Dedifferentiated amniotic fluid mesenchymal stem cell (primary cell): ENCODE results near the gene SLCO2B1.

Experiments
- DNase-seq: peaks from one replicate; pipeline ENCODE4 v3.0.0-alpha.2; 2016; ENCODE audit errors: extremely low spot score

SLCO2B1 gene

GRCh38 chr11:75193271-75193670 lies 42.4 kb downstream of the SLCO2B1 start:
- no peak for DNase-seq

DNA sequence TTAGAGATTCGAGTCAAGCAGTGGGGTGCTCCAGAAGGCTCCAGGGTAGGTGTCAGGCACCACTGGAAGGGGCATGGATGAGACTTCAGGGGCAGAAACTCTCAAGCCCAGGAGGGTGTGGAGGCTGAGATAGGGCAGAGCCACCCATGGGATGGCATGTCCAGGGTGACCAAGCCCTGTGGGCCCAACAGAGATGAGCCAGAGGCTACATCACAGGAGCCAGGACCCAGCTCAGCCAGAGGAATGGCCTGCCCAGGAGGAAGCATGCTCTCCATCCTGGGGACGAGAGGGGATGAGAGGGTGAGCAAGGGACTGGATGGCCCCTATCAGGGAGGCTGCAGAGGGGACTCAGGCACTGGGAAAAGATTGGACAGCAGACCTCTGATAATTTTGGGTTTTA lies 42.8 kb downstream of the SLCO2B1 start:
- DNase-seq = no peak

DNA sequence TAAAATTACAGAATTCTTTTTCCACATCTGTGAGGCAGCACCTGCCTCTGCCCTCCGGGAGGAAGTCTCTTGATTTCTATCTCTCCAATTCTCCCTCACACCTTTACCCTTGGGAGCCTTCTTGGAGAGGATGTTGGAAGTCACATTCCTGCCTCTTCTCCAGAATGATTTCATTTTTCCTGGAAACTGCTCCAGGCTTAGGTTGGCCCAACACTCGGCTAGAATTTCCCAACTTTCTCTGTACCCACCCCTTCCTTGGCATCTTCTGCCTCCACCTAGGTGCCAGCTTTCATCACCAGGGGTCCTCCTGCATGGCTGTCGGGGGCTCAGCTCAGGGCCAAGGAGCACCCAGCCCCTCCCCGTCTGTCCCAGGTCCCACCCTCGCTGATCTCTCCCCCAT lies 43.2 kb downstream of the SLCO2B1 start:
- DNase-seq = no peak

DNA sequence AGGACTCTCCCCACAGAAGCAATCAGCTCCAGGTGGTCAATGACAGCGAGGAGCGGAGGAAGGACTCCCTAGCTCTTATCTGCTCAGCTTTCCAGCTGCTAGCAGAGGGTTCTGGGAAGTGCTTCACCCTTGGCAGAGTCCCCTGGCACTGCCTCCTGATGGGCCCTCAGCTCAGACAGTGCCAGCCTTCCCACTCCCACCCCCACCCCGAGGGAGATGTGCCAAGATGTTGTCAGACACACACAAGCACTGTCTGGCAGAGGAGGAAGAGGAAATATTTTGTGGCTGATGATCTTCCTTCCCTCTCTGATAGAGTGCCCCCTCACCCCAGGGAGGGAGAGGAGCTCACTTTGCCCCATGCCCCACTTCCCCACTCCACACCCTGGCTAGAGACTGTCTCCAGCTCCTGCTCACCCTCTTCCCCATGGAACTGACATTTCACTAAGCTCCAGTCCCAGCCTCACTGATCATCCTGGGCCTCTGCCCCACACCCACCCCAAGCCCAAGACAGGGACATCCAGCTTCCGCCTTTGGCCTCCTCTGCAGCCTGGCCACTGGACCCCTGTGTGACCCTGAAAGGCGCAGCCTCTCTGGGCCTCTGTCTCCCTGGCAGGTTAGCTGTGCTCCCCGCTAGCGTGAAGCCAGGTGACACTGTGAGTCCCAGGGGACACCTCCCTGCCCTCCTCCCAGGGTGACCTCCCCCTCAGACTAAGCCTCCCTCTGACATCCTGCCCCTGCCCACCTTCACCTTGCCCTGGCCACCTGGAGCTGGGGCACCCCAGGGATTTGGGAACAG lies 44.5 kb downstream of the SLCO2B1 start:
- no peak for DNase-seq

GRCh38 chr11:75196426-75196825 lies 45.5 kb downstream of the SLCO2B1 start:
- no peak for DNase-seq

DNA sequence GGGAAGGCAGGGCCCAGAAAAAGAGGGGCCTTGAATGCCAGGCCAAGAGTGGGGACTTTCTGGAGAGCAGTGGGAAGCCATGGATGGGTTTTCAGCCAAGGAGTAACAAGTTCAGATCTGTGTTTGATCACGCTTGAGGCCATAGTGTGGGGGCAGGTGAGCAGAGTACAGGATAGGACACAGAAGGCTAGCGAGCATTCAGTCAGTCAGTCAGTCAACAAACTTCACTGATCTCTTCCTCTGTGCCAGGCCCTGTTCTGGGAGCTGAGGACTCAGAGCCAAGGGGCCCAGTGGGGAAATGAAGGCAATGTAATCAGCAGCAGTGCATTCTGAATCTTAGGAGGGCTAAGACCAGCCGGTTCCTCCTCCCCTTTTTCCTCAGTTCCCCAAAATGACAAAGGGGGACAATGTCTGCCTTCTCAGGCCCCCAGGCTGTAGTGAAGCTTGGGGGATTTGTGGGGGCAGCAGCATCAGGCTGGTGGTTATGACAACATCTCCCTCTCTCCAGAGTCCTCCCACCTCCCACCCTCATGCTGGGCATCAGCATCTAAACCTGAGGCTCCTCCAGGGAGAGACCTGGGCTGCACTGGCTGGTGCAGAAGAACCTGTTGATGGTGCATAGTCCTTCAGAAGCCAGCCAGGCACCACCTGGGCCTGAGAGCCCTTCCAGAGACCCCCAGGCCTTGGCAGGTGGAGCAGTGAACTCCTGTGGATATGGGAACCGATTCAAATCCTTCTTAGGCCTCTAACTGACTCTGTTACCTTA lies 46.8 kb downstream of the SLCO2B1 start:
- no peak for DNase-seq

- no peak for DNase-seq
These were observed 47.5 kb downstream of the SLCO2B1 start for GRCh38 chr11:75198278-75198973.

DNA sequence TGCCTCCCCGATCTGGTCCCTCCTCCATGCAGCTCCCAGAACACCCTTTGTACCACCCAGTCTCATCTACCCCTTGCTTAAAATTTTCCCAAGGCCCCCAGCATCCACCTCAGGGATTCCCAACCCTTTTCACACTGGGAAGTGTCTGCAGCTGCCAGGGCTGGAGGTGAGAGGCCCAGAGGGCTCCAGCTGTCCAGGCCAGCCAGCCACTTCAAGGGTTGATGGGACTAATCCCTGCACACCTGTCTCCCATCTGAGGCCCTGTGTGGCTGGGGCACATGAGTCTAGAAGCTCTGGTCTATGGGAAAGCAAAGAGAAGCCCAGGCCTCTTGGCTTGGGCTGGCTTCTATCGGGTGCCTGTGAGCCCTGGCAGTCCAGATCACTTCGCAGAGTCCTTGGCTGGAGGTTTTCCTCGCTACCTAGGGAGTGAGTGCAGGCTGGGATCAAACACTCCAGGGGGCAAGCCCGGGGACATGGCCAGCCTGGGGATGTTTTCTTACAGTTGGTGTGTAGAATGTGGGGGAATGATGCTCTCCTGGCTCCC lies 48.6 kb downstream of the SLCO2B1 start:
- no peak for DNase-seq

GRCh38 chr11:75200051-75200450 lies 49.1 kb downstream of the SLCO2B1 start:
- DNase-seq = no peak

DNA sequence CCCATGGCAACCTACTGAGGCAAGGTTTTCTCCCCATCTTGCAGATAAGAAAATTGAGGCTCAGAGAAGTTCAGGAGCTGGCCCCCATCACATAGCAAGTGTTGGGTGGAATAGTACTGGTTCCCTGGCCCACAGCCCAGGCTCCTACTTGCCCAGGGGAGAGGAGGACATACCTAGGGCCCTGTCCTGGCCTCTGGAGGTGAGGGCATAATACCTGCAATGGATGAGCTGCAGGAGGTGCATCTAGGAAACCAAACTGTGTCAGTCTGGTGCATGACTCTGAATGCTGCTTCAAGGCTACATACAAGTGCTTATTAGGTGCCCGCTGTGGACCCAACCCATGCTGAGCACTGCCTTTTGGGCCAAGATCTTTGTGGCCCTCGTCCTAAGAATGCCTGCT lies 49.6 kb downstream of the SLCO2B1 start:
- no peak for DNase-seq

- no peak for DNase-seq
These were observed 50.9 kb downstream of the SLCO2B1 start for GRCh38 chr11:75201771-75202170.

DNA sequence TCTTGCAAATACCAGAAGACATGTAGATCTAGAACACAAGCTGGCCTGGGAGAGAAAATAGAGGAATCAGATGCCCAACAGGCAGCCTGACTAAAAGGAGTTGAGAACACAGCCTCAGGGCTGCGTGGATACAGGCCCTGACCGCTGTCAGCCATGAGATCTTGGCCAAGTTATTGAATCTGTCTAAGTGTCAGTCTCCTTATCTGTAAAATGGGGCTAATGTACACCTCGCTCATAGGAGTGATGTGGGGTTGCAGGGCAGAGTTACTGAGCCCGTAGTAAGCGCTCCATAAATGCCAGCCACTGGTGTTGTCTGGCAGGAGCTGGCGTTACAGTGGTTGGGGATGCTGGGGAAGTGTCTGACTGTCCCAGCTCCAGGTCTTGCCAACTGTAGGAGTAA lies 51.3 kb downstream of the SLCO2B1 start:
- no peak for DNase-seq

- DNase-seq = no peak
These were observed 52.2 kb downstream of the SLCO2B1 start for GRCh38 chr11:75203138-75203537.

- DNase-seq = no peak
These were observed 52.7 kb downstream of the SLCO2B1 start for GRCh38 chr11:75203641-75204011.

GRCh38 chr11:75204012-75204674 lies 53.2 kb downstream of the SLCO2B1 start:
- DNase-seq = no peak

DNA sequence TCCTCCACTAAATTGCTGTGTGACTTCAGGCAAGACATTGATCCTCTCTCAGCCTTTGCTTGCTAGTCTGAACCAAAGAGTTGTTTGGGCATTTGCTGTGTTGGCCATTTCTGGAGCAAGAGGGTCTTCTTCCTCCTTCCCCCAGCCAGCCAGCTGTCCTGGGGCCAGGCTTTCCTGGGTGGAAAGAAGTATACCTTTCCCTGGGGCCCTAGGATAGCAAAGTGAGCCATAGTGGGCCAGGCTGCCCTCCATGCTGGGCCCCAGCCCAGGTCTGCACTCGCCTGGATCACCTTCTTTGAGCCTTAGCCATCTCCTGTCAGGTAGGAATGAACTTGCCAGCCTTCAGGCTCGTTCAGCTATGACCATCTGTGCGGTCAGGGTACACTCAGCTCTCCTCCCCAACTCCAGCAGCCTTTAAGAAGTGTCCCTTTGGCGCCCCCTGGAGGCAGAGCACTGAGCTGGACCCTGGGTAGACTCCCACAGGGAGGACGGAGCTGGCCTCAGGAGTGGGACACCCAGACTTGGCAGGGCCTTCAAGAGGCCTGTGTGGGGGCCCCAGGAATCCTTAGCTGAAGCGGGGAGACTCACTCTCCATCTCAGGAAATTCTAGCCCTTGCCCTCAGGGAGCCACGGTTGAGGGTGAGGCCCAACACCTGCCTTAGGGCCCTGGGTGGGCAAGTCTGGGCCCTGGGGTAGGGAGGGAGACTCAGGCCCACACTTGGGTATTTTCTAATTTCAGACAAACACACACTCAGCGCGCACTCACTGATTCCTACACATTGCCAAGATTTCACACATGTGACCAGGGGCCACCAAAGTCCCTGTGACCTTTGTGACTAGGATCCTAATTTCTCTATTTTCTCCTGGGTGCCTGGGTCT lies 54.0 kb downstream of the SLCO2B1 start:
- peak; percentile 68 for DNase-seq

DNA sequence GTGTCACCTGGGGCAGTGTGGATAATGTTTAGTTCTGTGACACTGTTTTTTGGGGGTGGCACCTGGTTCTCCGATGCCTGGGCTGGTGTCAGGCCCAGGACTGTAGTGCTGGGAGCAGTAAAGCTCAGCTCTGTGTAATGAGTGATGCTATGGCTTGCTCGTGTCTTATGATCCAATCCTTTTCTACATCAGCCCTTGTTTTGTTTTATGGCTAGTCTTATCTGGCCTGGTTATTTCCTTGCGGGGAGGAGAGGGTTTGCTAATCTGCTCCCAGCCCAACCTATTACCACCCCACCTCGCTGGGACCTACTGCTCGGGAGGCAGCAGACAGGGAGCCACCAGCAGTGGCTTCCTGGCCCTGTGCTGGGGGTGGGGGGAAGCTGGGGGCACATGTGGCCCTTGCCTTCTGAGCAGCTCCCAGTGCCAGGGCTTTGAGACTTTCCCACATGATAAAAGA lies 54.7 kb downstream of the SLCO2B1 start:
- DNase-seq = no peak

DNA sequence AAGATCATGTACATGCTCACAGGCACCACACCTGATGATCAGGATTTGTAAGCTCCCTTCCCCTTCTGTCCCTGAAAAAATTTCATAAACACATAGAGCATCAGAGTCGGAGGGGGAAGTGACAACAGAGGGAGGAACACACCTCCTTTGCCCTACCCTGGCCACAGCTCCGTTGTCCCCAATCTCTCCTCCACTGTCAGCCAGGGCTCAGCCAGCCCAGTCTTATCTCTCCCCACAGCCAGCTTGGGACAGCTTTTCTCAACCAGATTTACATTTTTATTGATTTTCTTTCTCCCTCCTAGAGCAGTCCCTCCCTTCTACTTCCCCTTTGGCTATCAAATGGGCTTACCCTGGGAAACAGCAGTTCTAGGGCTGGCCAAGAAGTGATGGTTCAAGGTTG lies 57.5 kb downstream of the SLCO2B1 start:
- no peak for DNase-seq

DNA sequence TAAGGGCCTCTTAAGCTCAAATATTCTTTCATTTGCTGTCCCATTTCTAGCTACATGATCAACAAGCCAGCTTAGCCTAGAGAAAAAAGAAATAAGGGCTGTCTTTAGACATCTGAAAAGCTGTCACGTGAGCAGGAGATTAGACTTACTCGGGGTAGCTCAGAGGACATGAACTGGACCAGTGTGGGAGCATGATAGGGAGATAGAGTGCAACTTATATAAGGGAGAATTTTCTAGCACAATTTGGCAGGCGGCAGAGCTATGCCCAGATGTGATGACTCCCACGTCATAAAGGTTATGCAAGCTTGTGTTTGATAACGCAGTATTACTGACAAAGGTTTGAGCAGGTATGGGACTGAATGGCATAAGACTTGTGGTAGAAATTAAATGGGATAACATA lies 61.5 kb downstream of the SLCO2B1 start:
- DNase-seq = no peak

GRCh38 chr11:75214411-75214821 lies 63.5 kb downstream of the SLCO2B1 start:
- no peak for DNase-seq

- no peak for DNase-seq
These were observed 63.9 kb downstream of the SLCO2B1 start for GRCh38 chr11:75214843-75215242.
